Chondrocyte (in vitro differentiated cells): Measurements from ENCODE around the gene HGS. TPM values are rescaled to one million over a fixed set of nuclear protein-coding genes. Genes with fewer than 3 reads are reported as not detected.
"Not testable (repeated sequence)": the region's sequence is repeated elsewhere in the genome, so short reads cannot be mapped to it uniquely, and the experiment has no call there.

Source experiments
- DNase-seq: peaks from one replicate; pipeline ENCODE4 v3.0.0; 2021; ENCODE audit warnings: mixed read lengths, low spot score
- H3K27ac Mint-ChIP-seq: one replicate; pipeline ENCODE4 v1.8.0; 2021; ENCODE audit warnings: mild to moderate bottlenecking, moderate library complexity, mixed read lengths; ENCODE audit not compliant: unreplicated experiment
- H3K27me3 Mint-ChIP-seq: 2 replicates; pipeline ENCODE4 v1.8.0; 2021; ENCODE audit warnings: low read depth, mixed read lengths
- H3K36me3 Mint-ChIP-seq: 2 replicates; pipeline ENCODE4 v1.8.0; 2021; ENCODE audit warnings: low read depth, mixed read lengths
- H3K4me1 Mint-ChIP-seq: 2 replicates; pipeline ENCODE4 v1.8.0; 2021; ENCODE audit warnings: low read depth, mild to moderate bottlenecking, mixed read lengths
- H3K4me3 Mint-ChIP-seq: one replicate; pipeline ENCODE4 v1.8.0; 2021; ENCODE audit warnings: mild to moderate bottlenecking, moderate library complexity, mixed read lengths; ENCODE audit not compliant: unreplicated experiment
- H3K9me3 Mint-ChIP-seq: 2 replicates; pipeline ENCODE4 v1.8.0; 2021; ENCODE audit warnings: low read depth, mixed read lengths
- total RNA-seq: library from RNA; stranded (reverse); gene quantifications from 3 replicates; pipeline ENCODE4 v1.2.1, GENCODE V29; 2021
- TF ChIP-seq, protein P1 (sequence below): fragments of 200-600 bp; sonication (generic); IDR thresholded peaks from 2 replicates; pipeline ENCODE4 v1.5.0; 2021; ENCODE audit warnings: antibody characterized with exemption, mild to moderate bottlenecking, moderate library complexity

HGS gene
- total RNA-seq, 1 donor from 2014 or later, result 87.4 TPM

DNA sequence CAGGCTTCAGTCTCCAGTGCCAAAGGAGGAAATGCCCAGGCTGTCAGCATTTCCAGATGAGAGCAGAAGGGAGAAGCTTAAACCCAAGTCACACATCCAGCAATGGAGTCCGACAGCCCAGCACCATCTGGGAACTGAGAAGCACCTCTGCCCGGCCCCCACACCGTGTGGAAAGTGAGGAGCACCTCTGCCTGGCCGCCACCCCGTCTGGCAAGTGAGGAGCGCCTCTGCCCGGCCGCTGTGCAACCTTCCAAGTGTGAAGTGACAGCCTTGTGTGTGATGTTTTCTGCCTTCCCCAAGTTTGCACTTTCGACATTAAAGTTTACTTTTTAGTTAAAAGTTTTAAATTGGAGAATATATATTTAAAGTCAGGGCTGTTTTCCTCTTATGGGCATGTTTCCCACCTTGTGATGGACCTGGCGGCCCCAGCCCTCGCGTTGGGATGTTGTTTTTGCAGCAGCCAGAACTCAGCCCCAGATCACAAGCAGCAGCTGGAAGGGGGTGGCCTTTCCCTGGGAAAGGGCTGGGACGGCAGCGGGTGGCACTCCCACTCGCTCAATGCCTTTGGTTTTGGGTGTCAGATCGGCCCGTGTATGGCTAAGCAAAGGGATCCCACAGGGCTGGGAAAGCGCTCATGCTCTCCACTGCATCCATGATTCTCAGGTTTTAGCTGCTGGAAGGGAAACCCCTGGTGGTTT is 10.1 kb upstream of the HGS start:
- Mint-ChIP-seq H3K36me3 (peaks cover 6% of the 10 kb centered on the region), H3K4me1 (peaks cover 5% of the 10 kb centered on the region), H3K9me3 (no peaks in the 10 kb centered on the region), H3K4me3 (no peak overlapping the region), H3K27me3 (no peaks in the 10 kb centered on the region), H3K27ac (no peak overlapping the region)
- TF ChIP-seq, protein P1, sequence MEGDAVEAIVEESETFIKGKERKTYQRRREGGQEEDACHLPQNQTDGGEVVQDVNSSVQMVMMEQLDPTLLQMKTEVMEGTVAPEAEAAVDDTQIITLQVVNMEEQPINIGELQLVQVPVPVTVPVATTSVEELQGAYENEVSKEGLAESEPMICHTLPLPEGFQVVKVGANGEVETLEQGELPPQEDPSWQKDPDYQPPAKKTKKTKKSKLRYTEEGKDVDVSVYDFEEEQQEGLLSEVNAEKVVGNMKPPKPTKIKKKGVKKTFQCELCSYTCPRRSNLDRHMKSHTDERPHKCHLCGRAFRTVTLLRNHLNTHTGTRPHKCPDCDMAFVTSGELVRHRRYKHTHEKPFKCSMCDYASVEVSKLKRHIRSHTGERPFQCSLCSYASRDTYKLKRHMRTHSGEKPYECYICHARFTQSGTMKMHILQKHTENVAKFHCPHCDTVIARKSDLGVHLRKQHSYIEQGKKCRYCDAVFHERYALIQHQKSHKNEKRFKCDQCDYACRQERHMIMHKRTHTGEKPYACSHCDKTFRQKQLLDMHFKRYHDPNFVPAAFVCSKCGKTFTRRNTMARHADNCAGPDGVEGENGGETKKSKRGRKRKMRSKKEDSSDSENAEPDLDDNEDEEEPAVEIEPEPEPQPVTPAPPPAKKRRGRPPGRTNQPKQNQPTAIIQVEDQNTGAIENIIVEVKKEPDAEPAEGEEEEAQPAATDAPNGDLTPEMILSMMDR, result no peak
- DNase-seq, result no peak

DNA sequence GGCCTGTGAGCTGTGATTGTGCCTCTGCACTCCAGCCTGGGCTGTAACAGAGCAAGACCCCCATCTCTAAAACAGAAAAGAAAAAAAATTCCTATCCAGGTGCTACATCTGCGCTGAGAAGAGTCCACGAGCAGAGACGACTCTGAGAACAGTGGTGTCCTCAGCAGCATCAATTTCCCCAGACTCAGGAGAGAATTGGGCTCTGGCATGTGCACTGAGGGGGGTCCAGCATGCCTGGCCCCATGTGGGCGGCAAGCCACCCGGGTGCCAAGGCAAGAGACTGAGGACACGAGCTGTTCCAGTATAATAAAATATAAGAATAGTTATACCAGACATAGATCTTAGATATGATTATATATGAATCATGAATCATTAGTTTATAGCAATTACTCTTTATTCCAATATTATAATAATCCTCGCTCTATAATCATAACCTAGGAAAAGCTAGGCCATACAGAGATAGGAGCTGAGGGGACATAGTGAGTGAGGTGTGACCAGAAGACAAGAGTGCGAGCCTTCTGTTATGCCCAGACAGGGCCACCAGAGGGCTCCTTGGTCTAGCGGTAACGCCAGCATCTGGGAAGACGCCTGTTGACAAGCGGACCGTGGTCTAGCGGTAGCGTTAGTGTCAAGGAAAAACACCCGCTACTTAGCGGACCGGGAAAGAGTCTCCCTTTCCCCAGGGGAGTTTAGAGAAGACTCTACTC is 8.1 kb upstream of the HGS start:
- H3K27ac Mint-ChIP-seq, result not testable (repeated sequence)

DNA sequence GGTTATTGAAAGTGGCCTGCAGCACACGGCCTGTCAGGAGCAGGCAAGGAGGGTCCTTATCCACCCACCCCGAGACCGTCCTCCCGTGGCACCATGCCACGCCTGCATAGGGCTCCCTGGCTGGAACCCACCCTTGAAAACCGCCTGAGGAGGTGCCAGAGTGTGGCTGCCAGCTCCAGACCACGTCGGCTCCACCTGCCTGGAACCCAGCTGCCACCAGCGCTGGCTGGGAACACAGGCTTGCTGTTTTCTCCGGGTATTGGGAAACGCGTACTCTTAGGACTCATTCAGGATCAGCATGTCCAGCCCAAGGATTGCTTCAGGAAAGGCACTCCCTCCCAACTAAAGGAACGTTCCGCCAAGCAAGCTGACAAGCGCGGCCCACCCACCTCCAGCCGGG is 6.9 kb upstream of the HGS start:
- no peak overlapping the region for H3K27ac Mint-ChIP-seq
- TF ChIP-seq, protein P1, result no peak

More for the DNA sequence above, 8.1 kb upstream of the HGS start:
- not testable (repeated sequence) for H3K9me3 Mint-ChIP-seq, H3K36me3 Mint-ChIP-seq, H3K4me1 Mint-ChIP-seq, H3K4me3 Mint-ChIP-seq, DNase-seq, H3K27me3 Mint-ChIP-seq
- TF ChIP-seq, protein P1, result peak; percentile 79

DNA sequence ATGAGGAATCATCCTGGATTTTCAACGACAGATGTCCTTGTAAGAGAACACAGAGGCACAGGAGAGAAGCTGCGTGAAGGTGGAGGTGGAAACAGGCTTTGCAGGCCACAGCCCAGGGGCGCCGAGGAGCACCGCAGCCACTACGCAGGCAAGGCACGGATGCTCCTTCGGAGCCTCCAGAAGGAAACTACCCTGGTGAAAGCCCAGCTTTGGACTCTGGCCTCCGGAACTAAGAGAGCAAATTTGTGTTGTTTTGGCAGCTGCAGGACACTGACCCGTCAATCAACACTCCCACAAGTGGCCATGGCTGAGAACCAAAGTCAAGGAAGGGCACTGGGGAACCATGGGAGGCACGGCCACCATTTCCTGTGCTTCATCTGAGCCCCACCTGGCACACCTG is 3.7 kb upstream of the HGS start:
- Mint-ChIP-seq H3K4me3 (no peak overlapping the region), H3K9me3 (no peaks in the 10 kb centered on the region), H3K4me1 (peaks cover 31% of the 10 kb centered on the region), H3K27me3 (no peaks in the 10 kb centered on the region), H3K27ac (no peak overlapping the region), H3K36me3 (no peaks in the 10 kb centered on the region)
- DNase-seq, result no peak
- TF ChIP-seq, protein P1, result no peak

More for the DNA sequence above, 6.9 kb upstream of the HGS start:
- no peak for DNase-seq
- H3K4me3 Mint-ChIP-seq, result no peak overlapping the region
- no peaks in the 10 kb centered on the region for H3K9me3 Mint-ChIP-seq
- no peaks in the 10 kb centered on the region for H3K27me3 Mint-ChIP-seq
- peaks cover 2% of the 10 kb centered on the region for H3K36me3 Mint-ChIP-seq
- peaks cover 11% of the 10 kb centered on the region for H3K4me1 Mint-ChIP-seq

DNA sequence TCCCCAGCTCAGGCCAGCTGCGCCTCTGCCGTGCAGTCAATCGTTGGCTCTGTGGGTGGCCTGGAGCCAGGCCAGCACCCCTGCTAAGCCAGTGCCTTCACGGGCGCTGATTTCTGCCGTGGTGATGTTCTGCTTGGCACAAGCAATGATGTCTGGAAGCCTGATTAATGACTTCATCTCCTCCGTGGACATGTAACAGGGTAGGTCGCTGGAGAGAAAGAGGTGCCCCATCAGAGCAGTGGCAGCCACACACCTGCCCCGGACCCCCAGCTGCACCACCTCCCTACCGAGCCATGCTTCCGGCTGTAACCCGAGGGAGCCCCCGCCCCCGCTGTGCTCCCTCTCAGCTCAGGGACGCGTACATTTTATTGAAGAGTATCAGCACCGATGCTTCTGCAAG is 2.1 kb upstream of the HGS start:
- no peak overlapping the region for H3K4me3 Mint-ChIP-seq
- H3K4me1 Mint-ChIP-seq, result peaks cover 33% of the 10 kb centered on the region
- no peaks in the 10 kb centered on the region for H3K9me3 Mint-ChIP-seq
- no peaks in the 10 kb centered on the region for H3K27me3 Mint-ChIP-seq
- TF ChIP-seq, protein P1, result no peak
- no peak for DNase-seq
- H3K36me3 Mint-ChIP-seq, result peaks cover 4% of the 10 kb centered on the region
- H3K27ac Mint-ChIP-seq, result peak overlapping the region; percentile 73
